Measurements from ENCODE around the gene USB1. TPM values are rescaled to one million over a fixed set of nuclear protein-coding genes. Genes with fewer than 3 reads are reported as not detected.

Gene USB1
- total and polyA plus RNA-seq, 2 experiments from 2014 or later = 79.6 to 118 TPM

- Mint-ChIP-seq H3K9me3 (peaks cover 4% of the 10 kb centered on the region; the same call in 1 of the 3 replicates), H3K4me1 (peaks cover 11% of the 10 kb centered on the region), H3K27ac (no peak overlapping the region), H3K36me3 (ENCODE audit: low read depth) (peaks cover 31% of the 10 kb centered on the region), H3K27me3 (ENCODE audit: insufficient read depth, low read depth, poor library complexity) (peaks cover 5% of the 10 kb centered on the region), H3K4me3 (no peak overlapping the region)
- Histone ChIP-seq H3K27me3 (ENCODE audit: insufficient read depth) (no peaks in the 10 kb centered on the region), H3K79me2 (replicated peaks; ENCODE audit: insufficient read depth) (0 out of 2 replicates have a peak, but pooled peaks cover 9% of the 10 kb centered on the region), H3K4me1 (ENCODE audit: insufficient read depth) (peaks cover 3% of the 10 kb centered on the region), H3K4me2 (no peak overlapping the region), H3K27ac (ENCODE audit: low read depth) (no peak overlapping the region), H3K9me2 (ENCODE audit: insufficient read depth) (no peaks in the 10 kb centered on the region), H3K36me3 (ENCODE audit: insufficient read depth) (no peaks in the 10 kb centered on the region; the same call in 1 of the 2 replicates), H2AFZ (no peak overlapping the region), H4K20me1 (replicated peaks; ENCODE audit: insufficient read depth) (no peaks in the 10 kb centered on the region; the same call in 1 of the 2 replicates), H3K4me3 (no peak overlapping the region), H3F3A (replicated peaks; ENCODE audit: low read depth) (0 out of 2 replicates have a peak, but pooled peaks cover 2% of the 10 kb centered on the region)
- TF ChIP-seq, protein P1, sequence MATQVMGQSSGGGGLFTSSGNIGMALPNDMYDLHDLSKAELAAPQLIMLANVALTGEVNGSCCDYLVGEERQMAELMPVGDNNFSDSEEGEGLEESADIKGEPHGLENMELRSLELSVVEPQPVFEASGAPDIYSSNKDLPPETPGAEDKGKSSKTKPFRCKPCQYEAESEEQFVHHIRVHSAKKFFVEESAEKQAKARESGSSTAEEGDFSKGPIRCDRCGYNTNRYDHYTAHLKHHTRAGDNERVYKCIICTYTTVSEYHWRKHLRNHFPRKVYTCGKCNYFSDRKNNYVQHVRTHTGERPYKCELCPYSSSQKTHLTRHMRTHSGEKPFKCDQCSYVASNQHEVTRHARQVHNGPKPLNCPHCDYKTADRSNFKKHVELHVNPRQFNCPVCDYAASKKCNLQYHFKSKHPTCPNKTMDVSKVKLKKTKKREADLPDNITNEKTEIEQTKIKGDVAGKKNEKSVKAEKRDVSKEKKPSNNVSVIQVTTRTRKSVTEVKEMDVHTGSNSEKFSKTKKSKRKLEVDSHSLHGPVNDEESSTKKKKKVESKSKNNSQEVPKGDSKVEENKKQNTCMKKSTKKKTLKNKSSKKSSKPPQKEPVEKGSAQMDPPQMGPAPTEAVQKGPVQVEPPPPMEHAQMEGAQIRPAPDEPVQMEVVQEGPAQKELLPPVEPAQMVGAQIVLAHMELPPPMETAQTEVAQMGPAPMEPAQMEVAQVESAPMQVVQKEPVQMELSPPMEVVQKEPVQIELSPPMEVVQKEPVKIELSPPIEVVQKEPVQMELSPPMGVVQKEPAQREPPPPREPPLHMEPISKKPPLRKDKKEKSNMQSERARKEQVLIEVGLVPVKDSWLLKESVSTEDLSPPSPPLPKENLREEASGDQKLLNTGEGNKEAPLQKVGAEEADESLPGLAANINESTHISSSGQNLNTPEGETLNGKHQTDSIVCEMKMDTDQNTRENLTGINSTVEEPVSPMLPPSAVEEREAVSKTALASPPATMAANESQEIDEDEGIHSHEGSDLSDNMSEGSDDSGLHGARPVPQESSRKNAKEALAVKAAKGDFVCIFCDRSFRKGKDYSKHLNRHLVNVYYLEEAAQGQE (IDR thresholded peaks at IDR 0.05; ENCODE audit: unreplicated experiment) = no peak
- TF ChIP-seq ZNF462 (CRISPR knock-in tag; IDR thresholded peaks at IDR 0.05) = no peak
- TF ChIP-seq, protein P2, sequence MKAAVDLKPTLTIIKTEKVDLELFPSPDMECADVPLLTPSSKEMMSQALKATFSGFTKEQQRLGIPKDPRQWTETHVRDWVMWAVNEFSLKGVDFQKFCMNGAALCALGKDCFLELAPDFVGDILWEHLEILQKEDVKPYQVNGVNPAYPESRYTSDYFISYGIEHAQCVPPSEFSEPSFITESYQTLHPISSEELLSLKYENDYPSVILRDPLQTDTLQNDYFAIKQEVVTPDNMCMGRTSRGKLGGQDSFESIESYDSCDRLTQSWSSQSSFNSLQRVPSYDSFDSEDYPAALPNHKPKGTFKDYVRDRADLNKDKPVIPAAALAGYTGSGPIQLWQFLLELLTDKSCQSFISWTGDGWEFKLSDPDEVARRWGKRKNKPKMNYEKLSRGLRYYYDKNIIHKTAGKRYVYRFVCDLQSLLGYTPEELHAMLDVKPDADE (IDR thresholded peaks at IDR 0.05) = no peak
- TF ChIP-seq CREB1 (CRISPR knock-in tag; IDR thresholded peaks at IDR 0.05; ENCODE audit: low read depth) = no peak
- TF ChIP-seq JUNB (IDR thresholded peaks at IDR 0.05; ENCODE audit: unreplicated experiment) = no peak
- TF ChIP-seq EZH2phosphoT487 (IDR thresholded peaks at IDR 0.05; ENCODE audit: unreplicated experiment) = no peak
- no peak for TF ChIP-seq ZNF114 (CRISPR knock-in tag; IDR thresholded peaks at IDR 0.05)
- no peak for TF ChIP-seq ZNF331 (CRISPR knock-in tag; IDR thresholded peaks at IDR 0.05; ENCODE audit: low read depth)
- TF ChIP-seq EZH2 (IDR thresholded peaks at IDR 0.05; ENCODE audit: low read depth, unreplicated experiment) = no peak
- TF ChIP-seq STAT1 (IDR thresholded peaks at IDR 0.05; ENCODE audit: unreplicated experiment) = no peak
- DNase-seq (ENCODE audit: low spot score) = no peak
- no peak for ATAC-seq
These were observed 35.7 kb downstream of the USB1 start for GRCh38 chr16:58036943-58037342.

All from GM23338 (cell line).